ENCODE results near the gene CDH26.

DNA sequence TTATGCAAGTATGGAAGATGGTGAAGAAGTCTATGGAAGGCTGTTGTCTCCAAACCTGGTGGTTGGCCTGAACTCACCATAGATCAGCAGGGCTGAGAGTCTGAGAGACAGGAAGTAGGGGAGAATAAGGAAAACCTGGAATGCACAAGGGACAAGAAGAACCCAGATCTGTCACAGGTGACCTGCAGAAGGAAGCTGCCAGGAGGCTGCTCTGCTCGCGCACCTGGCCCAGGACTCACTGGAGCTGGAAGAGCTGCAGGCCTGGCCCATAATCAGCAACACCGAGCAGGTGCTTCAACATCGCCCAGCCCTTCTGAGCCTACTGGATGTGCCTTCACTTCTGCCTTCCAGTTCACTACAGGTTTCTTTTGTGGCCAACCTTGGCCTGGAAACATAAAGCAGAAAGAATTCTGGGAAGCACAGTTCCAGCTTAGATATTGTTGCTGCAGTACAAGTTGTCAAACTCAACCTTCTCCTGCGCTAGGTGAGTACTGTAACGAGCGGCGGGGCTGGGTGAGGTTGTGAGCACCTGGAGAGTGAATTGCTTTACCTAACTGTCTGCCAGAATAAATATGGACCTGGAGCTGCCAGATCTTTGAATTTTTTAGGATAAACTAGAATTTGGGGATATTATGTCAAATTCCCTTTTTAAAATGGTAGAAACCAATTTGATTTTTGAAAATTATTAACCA lies 82.4 kb downstream of the CDH26 start:
- TF ChIP-seq GATA2 (IDR thresholded peaks at IDR 0.05; ENCODE audit: low read depth, low read length) (no peak), GATA3 (IDR thresholded peaks at IDR 0.05; ENCODE audit: low read depth, low read length) (no peak)

All from SH-SY5Y (cell line).